Activated naive CD8-positive, alpha-beta T cell treated with anti-CD3 and anti-CD28 coated beads, Interleukin-2, amount 10 ng/mL, durations not matched to agents 7 days and 5 days (primary cell): ENCODE data around the gene MS4A13. TPM values are rescaled to one million over a fixed set of nuclear protein-coding genes. Genes with fewer than 3 reads are reported as not detected.
"Not testable (repeated sequence)": the region's sequence is repeated elsewhere in the genome, so short reads cannot be mapped to it uniquely, and the experiment has no call there.

Experiments used
- ATAC-seq: fragments of 150-1000 bp; cut with Tn5 transposase; one replicate; pipeline ENCODE4 v1.10.0; 2021; ENCODE audit warnings: low read depth, moderate library complexity
- POLR2A ChIA-PET: fragments of 350-600 bp; sonication (Branson Sonifier 250); formaldehyde crosslinking; loops from one replicate; lab custom pipeline; 2021; ENCODE audit warnings: antibody characterized with exemption; lab: Charles Lee
- DNase-seq: peaks from one replicate; pipeline ENCODE4 v3.0.0; 2021
- H3K27ac Mint-ChIP-seq: one replicate; pipeline ENCODE4 v1.8.0; 2022; ENCODE audit warnings: mild to moderate bottlenecking, mixed read lengths
- H3K27me3 Mint-ChIP-seq: one replicate; pipeline ENCODE4 v1.8.0; 2022; ENCODE audit warnings: mild to moderate bottlenecking, moderate library complexity, mixed read lengths
- H3K36me3 Mint-ChIP-seq: one replicate; pipeline ENCODE4 v1.8.0; 2021; ENCODE audit warnings: mild to moderate bottlenecking, mixed read lengths
- H3K4me1 Mint-ChIP-seq: one replicate; pipeline ENCODE4 v1.8.0; 2021; ENCODE audit warnings: mixed read lengths
- H3K4me3 Mint-ChIP-seq: one replicate; pipeline ENCODE4 v1.8.0; 2022; ENCODE audit warnings: mild to moderate bottlenecking, moderate library complexity, mixed read lengths
- H3K9me3 Mint-ChIP-seq: one replicate; pipeline ENCODE4 v1.8.0; 2021; ENCODE audit warnings: mixed read lengths
- total RNA-seq, 2 experiments: library from RNA; stranded (reverse); gene quantifications; one replicate each; pipeline ENCODE4 v1.2.3, GENCODE V29; 2021

MS4A13 gene
- total RNA-seq, 2 experiments from 2014 or later, result not detected

GRCh38 chr11:60509609-60510008 lies 5.6 kb upstream of the MS4A13 start:
- peaks cover 32% of the 10 kb centered on the region for H3K27me3 Mint-ChIP-seq
- POLR2A ChIA-PET, H3K36me3 Mint-ChIP-seq, H3K4me3 Mint-ChIP-seq, H3K27ac Mint-ChIP-seq, H3K9me3 Mint-ChIP-seq, DNase-seq, ATAC-seq, H3K4me1 Mint-ChIP-seq: not testable (repeated sequence)

- H3K4me3 Mint-ChIP-seq, H3K36me3 Mint-ChIP-seq, H3K4me1 Mint-ChIP-seq, DNase-seq, H3K9me3 Mint-ChIP-seq, H3K27ac Mint-ChIP-seq, POLR2A ChIA-PET, ATAC-seq: not testable (repeated sequence)
- peaks cover 30% of the 10 kb centered on the region for H3K27me3 Mint-ChIP-seq
These were observed 5.0 kb upstream of the MS4A13 start for GRCh38 chr11:60510209-60510608.

GRCh38 chr11:60511393-60511792 lies 3.8 kb upstream of the MS4A13 start:
- Mint-ChIP-seq H3K4me1 (no peaks in the 10 kb centered on the region), H3K27ac (no peak overlapping the region), H3K27me3 (peaks cover 24% of the 10 kb centered on the region), H3K4me3 (no peak overlapping the region), H3K9me3 (peaks cover 5% of the 10 kb centered on the region), H3K36me3 (no peaks in the 10 kb centered on the region)
- DNase-seq, result no peak
- POLR2A ChIA-PET, result no interaction called here
- ATAC-seq, result no peak

- POLR2A ChIA-PET, result no interaction called here
- Mint-ChIP-seq H3K27ac (no peak overlapping the region), H3K36me3 (no peaks in the 10 kb centered on the region), H3K9me3 (peaks cover 2% of the 10 kb centered on the region), H3K4me3 (no peak overlapping the region), H3K27me3 (peaks cover 24% of the 10 kb centered on the region), H3K4me1 (no peaks in the 10 kb centered on the region)
- no peak for ATAC-seq
- DNase-seq, result no peak
These were observed 2.5 kb upstream of the MS4A13 start for GRCh38 chr11:60512651-60513225.

GRCh38 chr11:60513496-60514460 lies 1.4 kb upstream of the MS4A13 start:
- no peak for DNase-seq
- Mint-ChIP-seq H3K27me3 (peaks cover 22% of the 10 kb centered on the region), H3K27ac (no peak overlapping the region), H3K36me3 (no peaks in the 10 kb centered on the region), H3K4me3 (no peak overlapping the region), H3K9me3 (no peaks in the 10 kb centered on the region), H3K4me1 (no peaks in the 10 kb centered on the region)
- POLR2A ChIA-PET, result no interaction called here
- no peak for ATAC-seq

GRCh38 chr11:60528465-60528864 lies 13.3 kb downstream of the MS4A13 start:
- ATAC-seq (no peak), DNase-seq (no peak)
- Mint-ChIP-seq H3K27me3 (peaks cover 16% of the 10 kb centered on the region), H3K36me3 (no peaks in the 10 kb centered on the region), H3K4me1 (no peaks in the 10 kb centered on the region), H3K4me3 (no peak overlapping the region), H3K27ac (no peak overlapping the region), H3K9me3 (peaks cover 5% of the 10 kb centered on the region)
- POLR2A ChIA-PET, result no interaction called here

GRCh38 chr11:60528934-60529333 lies 13.7 kb downstream of the MS4A13 start:
- DNase-seq, result no peak
- Mint-ChIP-seq H3K36me3 (no peaks in the 10 kb centered on the region), H3K4me1 (no peaks in the 10 kb centered on the region), H3K4me3 (no peak overlapping the region), H3K27me3 (peaks cover 16% of the 10 kb centered on the region), H3K27ac (no peak overlapping the region), H3K9me3 (peaks cover 5% of the 10 kb centered on the region)
- ATAC-seq, result no peak
- POLR2A ChIA-PET, result no interaction called here

- Mint-ChIP-seq H3K4me3 (no peak overlapping the region), H3K27me3 (peaks cover 16% of the 10 kb centered on the region), H3K4me1 (no peaks in the 10 kb centered on the region), H3K27ac (no peak overlapping the region), H3K36me3 (no peaks in the 10 kb centered on the region), H3K9me3 (peaks cover 5% of the 10 kb centered on the region)
- DNase-seq, result no peak
- POLR2A ChIA-PET, result no interaction called here
- no peak for ATAC-seq
These were observed 15.4 kb downstream of the MS4A13 start for GRCh38 chr11:60530454-60531100.

GRCh38 chr11:60532383-60532782 lies 17.2 kb downstream of the MS4A13 start:
- H3K27ac Mint-ChIP-seq, H3K4me1 Mint-ChIP-seq, H3K4me3 Mint-ChIP-seq, H3K9me3 Mint-ChIP-seq, DNase-seq, H3K36me3 Mint-ChIP-seq, POLR2A ChIA-PET, ATAC-seq: not testable (repeated sequence)
- peaks cover 14% of the 10 kb centered on the region for H3K27me3 Mint-ChIP-seq

- DNase-seq, H3K4me3 Mint-ChIP-seq, POLR2A ChIA-PET, H3K27me3 Mint-ChIP-seq, H3K4me1 Mint-ChIP-seq, H3K9me3 Mint-ChIP-seq, H3K27ac Mint-ChIP-seq, H3K36me3 Mint-ChIP-seq, ATAC-seq: not testable (repeated sequence)
These were observed 23.4 kb downstream of the MS4A13 start for GRCh38 chr11:60538627-60539026.

GRCh38 chr11:60544077-60544476 lies 28.9 kb downstream of the MS4A13 start:
- Mint-ChIP-seq H3K27ac (no peak overlapping the region), H3K36me3 (no peaks in the 10 kb centered on the region), H3K4me1 (no peaks in the 10 kb centered on the region), H3K9me3 (peaks cover 2% of the 10 kb centered on the region), H3K27me3 (peaks cover 22% of the 10 kb centered on the region), H3K4me3 (no peak overlapping the region)
- ATAC-seq, result no peak
- DNase-seq, result no peak
- POLR2A ChIA-PET, result no interaction called here

GRCh38 chr11:60561254-60561653 lies 46.1 kb downstream of the MS4A13 start:
- peaks cover 3% of the 10 kb centered on the region for H3K27me3 Mint-ChIP-seq
- no peak overlapping the region for H3K27ac Mint-ChIP-seq
- no peak overlapping the region for H3K4me3 Mint-ChIP-seq
- DNase-seq, result no peak
- POLR2A ChIA-PET, result no interaction called here
- no peak for ATAC-seq
- H3K9me3 Mint-ChIP-seq, result peaks cover 25% of the 10 kb centered on the region
- peaks cover 3% of the 10 kb centered on the region for H3K36me3 Mint-ChIP-seq
- no peaks in the 10 kb centered on the region for H3K4me1 Mint-ChIP-seq

- POLR2A ChIA-PET, result no interaction called here
- Mint-ChIP-seq H3K4me3 (no peak overlapping the region), H3K9me3 (peaks cover 25% of the 10 kb centered on the region), H3K27ac (peak overlapping the region; percentile 28), H3K4me1 (no peaks in the 10 kb centered on the region), H3K27me3 (peaks cover 3% of the 10 kb centered on the region), H3K36me3 (peaks cover 3% of the 10 kb centered on the region)
- peak; percentile 58 for ATAC-seq
- no peak for DNase-seq
These were observed 48.5 kb downstream of the MS4A13 start for GRCh38 chr11:60563553-60564235.
